PC-3 (cell line): ENCODE measurements around the gene UGT1A8. TPM values are rescaled to one million over a fixed set of nuclear protein-coding genes. Genes with fewer than 3 reads are reported as not detected.

ENCODE experiments used
- ATAC-seq: fragments of 200-7000 bp; cut with Tn5 transposase; 2 replicates; pipeline ENCODE4 v1.9.1; 2020; ENCODE audit warnings: mild to moderate bottlenecking, moderate library complexity
- BruUV-seq: library from RNA; stranded (reverse); fragments of 400-500 nt; replicated peaks from 2 replicates; lab custom pipeline; 2021; lab: Mats Ljungman, UMichigan
- CTCF ChIA-PET: fragments of 300-600 bp; sonication (Branson Sonifier 250); formaldehyde crosslinking; loops from one replicate; lab custom pipeline; 2022; ENCODE audit warnings: antibody characterized with exemption; lab: Charles Lee
- POLR2A ChIA-PET: fragments of 300-600 bp; sonication (Branson Sonifier 250); formaldehyde crosslinking; loops from one replicate; lab custom pipeline; 2022; ENCODE audit warnings: antibody characterized with exemption; ENCODE audit not compliant: unreplicated experiment; lab: Charles Lee
- DNase-seq: peaks from one replicate; pipeline ENCODE4 v3.0.0-alpha.2; 2015
- H2AFZ ChIP-seq: fragments of 300-600 bp; sonication (generic); 2 replicates; pipeline ENCODE4 v1.6.0; 2016; ENCODE audit warnings: antibody characterized with exemption, low read length
- H3F3A ChIP-seq: fragments of 300-600 bp; sonication (generic); one replicate; pipeline ENCODE4 v1.6.0; 2017; ENCODE audit warnings: antibody characterized with exemption, low read length, control low read depth, mild to moderate bottlenecking; ENCODE audit not compliant: unreplicated experiment
- H3K27ac ChIP-seq: fragments of 300-600 bp; sonication (generic); 2 replicates; pipeline ENCODE4 v1.5.1; 2016; ENCODE audit warnings: mild to moderate bottlenecking, low read length
- H3K27me3 ChIP-seq: fragments of 300-600 bp; sonication (generic); 2 replicates; pipeline ENCODE4 v1.6.1; 2016; ENCODE audit warnings: low read length, mixed read lengths
- H3K36me3 ChIP-seq: fragments of 300-600 bp; sonication (generic); 2 replicates; pipeline ENCODE4 v1.6.1; 2016; ENCODE audit warnings: low read depth, mixed run types, low read length, mixed read lengths
- H3K4me1 ChIP-seq: fragments of 300-600 bp; sonication (generic); 2 replicates; pipeline ENCODE4 v1.5.1; 2016; ENCODE audit warnings: low read length; ENCODE audit not compliant: insufficient read depth
- H3K4me2 ChIP-seq: fragments of 300-600 bp; sonication (generic); 2 replicates; pipeline ENCODE4 v1.6.0; 2016; ENCODE audit warnings: low read length
- H3K4me3 ChIP-seq: fragments of 300-600 bp; sonication (generic); 2 replicates; pipeline ENCODE4 v1.5.1; 2016; ENCODE audit warnings: mild to moderate bottlenecking, low read length, mixed read lengths
- H3K79me2 ChIP-seq: fragments of 300-600 bp; sonication (generic); 2 replicates; pipeline ENCODE4 v1.6.1; 2017; ENCODE audit warnings: low read length, mixed read lengths
- H3K9ac ChIP-seq: fragments of 300-600 bp; sonication (generic); 2 replicates; pipeline ENCODE4 v1.6.0; 2016; ENCODE audit warnings: mild to moderate bottlenecking, low read length
- H3K9me2 ChIP-seq: fragments of 300-600 bp; sonication (generic); replicated peaks from 2 replicates; pipeline ENCODE4 v1.6.1; 2016; ENCODE audit warnings: mixed run types, low read length, mixed read lengths
- H3K9me3 ChIP-seq: fragments of 300-600 bp; sonication (generic); 2 replicates; pipeline ENCODE4 v1.6.1; 2016; ENCODE audit warnings: low read length, mixed read lengths
- H4K20me1 ChIP-seq: fragments of 300-600 bp; sonication (generic); 2 replicates; pipeline ENCODE4 v1.6.1; 2016; ENCODE audit warnings: low read length, mixed read lengths
- CTCF ChIP-seq: fragments of 300-600 bp; sonication (generic); conservative IDR thresholded peaks from 2 replicates; pipeline ENCODE4 v1.5.1; 2017; ENCODE audit warnings: antibody characterized with exemption, low read depth, mild to moderate bottlenecking, low read length
- EZH2 ChIP-seq: fragments of 300-600 bp; sonication (generic); IDR thresholded peaks from one replicate; pipeline ENCODE4 v1.6.1; 2017; ENCODE audit warnings: antibody characterized with exemption, mild to moderate bottlenecking, low read length; ENCODE audit not compliant: unreplicated experiment
- EZH2phosphoT487 ChIP-seq: fragments of 300-600 bp; sonication (generic); IDR thresholded peaks from 2 replicates; pipeline ENCODE4 v1.6.1; 2018; ENCODE audit warnings: mild to moderate bottlenecking, antibody characterized with exemption, low read length, borderline replicate concordance
- intact Hi-C: fragments of 100-400 bp; cut with micrococcal nuclease; formaldehyde crosslinking; loops from 2 replicates; pipeline ENCODE4 v1.9.0; 2023
- total RNA-seq: library from RNA; depleted of rRNA; stranded (reverse); fragments of >200 nt; gene quantifications from 2 replicates; pipeline ENCODE4 v1.2.3, GENCODE V29; 2014

The UGT1A8 gene
- total RNA-seq, 1 experiment from 2014 or later: not detected

GRCh38 chr2:233711312-233712008 is 94.0 kb downstream of the UGT1A8 start:
- no peak overlapping the region for H3K4me3 ChIP-seq
- H3K36me3 ChIP-seq: no peaks in the 10 kb centered on the region
- no peaks in the 10 kb centered on the region for H4K20me1 ChIP-seq
- H3K4me1 ChIP-seq: peaks cover 38% of the 10 kb centered on the region
- H3K9ac ChIP-seq: no peak overlapping the region
- peak overlapping the region; percentile 39; the same call in 1 of the 2 replicates for H2AFZ ChIP-seq
- no peaks in the 10 kb centered on the region; the same call in 1 of the 2 replicates for H3K9me2 ChIP-seq
- BruUV-seq: no TSS peak
- ChIA-PET CTCF (interaction anchor here (0.7 kb wide), 1 partner anchor 254 kb away, joined by 3 read pairs; no protein-coding TSS in a partner anchor), POLR2A (no interaction called here)
- peak; percentile 92 for TF ChIP-seq CTCF
- no peak for TF ChIP-seq EZH2
- intact Hi-C loops: loop anchor here (1.0 to 5.0 kb wide), 3 partner anchors 121 to 262 kb away; no protein-coding TSS in a partner anchor
- no peaks in the 10 kb centered on the region for H3K79me2 ChIP-seq
- H3K4me2 ChIP-seq: no peak overlapping the region
- peak; percentile 86 for DNase-seq
- H3K27me3 ChIP-seq: no peaks in the 10 kb centered on the region
- no peak overlapping the region for H3K27ac ChIP-seq
- peaks cover 6% of the 10 kb centered on the region for H3F3A ChIP-seq
- no peaks in the 10 kb centered on the region for H3K9me3 ChIP-seq
- ATAC-seq: peak; percentile 69

GRCh38 chr2:233712611-233713261 is 95.3 kb downstream of the UGT1A8 start, which contains the start of gene UGT1A5:
UGT1A5 (plus strand) TSS chr2:233712907; CDS start chr2:233712992, 85 bp downstream.
- Histone ChIP-seq H3K9me2 (no peaks in the 10 kb centered on the region; the same call in 1 of the 2 replicates), H3K27me3 (no peaks in the 10 kb centered on the region), H3K4me2 (no peak within 1 kb of the TSS), H3K9ac (no peak within 1 kb of the TSS), H3K79me2 (no peaks in the 10 kb centered on the region), H3K9me3 (no peaks in the 10 kb centered on the region), H3K4me1 (peaks cover 25% of the 10 kb centered on the region), H3K36me3 (no peaks in the 10 kb centered on the region), H2AFZ (no peak within 1 kb of the TSS), H3F3A (no peaks in the 10 kb centered on the region), H4K20me1 (no peaks in the 10 kb centered on the region), H3K27ac (no peak within 1 kb of the TSS), H3K4me3 (no peak within 1 kb of the TSS)
- TF ChIP-seq EZH2: no peak
- no peak for TF ChIP-seq CTCF
- no peak for TF ChIP-seq EZH2phosphoT487
- POLR2A ChIA-PET: no interaction called here
- ATAC-seq: no peak
- BruUV-seq: no TSS peak
- CTCF ChIA-PET: interaction anchor here (0.5 kb wide), 1 partner anchor 148 kb away, joined by 4 read pairs; no protein-coding TSS in a partner anchor
- DNase-seq: no peak
- intact Hi-C loops: loop anchor here (5.0 kb wide), 1 partner anchor 120 kb away; no protein-coding TSS in a partner anchor
